Cortex of kidney (tissue), 1 donor: Measurements from ENCODE around the gene MORF4L2.
"Not testable (repeated sequence)": the region's sequence is repeated elsewhere in the genome, so short reads cannot be mapped to it uniquely, and the experiment has no call there.

Source experiments
- DNase-seq: peaks from one replicate; lab custom pipeline; 2025; lab: John Stamatoyannopoulos, UW

MORF4L2 gene

DNA sequence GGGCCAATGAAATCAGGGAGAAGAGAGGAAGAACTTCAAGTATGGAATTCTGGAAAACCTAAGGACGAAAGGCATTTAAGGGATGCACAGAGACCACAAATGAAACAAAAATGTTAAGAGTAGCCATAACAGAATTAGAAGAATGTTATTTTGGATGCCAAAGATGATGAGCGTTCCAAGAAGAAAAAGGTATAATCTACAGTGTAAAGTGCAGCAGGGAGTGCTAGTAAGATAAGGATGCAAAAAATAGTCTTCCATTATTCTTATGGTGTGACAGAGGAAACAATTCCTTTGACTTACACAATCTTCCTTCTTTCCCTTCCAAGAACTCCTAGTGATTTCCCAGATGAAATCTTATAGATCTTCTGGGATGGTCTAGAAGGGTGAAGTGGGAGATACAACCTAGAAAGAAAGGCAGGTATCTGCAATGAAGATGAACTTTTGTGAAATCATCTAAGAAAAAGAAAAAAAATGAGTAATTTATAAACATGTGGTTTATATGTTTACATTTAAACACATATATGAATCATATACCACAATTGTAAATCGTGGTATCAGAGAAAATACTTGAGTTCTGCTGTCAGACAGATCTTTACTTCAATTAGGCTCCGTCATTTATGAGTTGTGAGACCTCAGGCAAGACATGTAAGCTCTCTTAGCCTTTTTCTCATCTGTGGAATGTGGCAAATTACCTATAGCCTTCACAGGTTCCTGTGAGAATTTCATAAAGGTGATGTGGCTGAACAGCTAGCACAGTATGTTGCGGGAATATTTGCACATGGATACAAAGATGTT, 8.1 kb downstream of the MORF4L2 start:
- DNase-seq, result no peak

- DNase-seq, result no peak
Observed at GRCh38 chrX:103674531-103675454, 11.7 kb downstream of the MORF4L2 start.

- no peak for DNase-seq
Observed at GRCh38 chrX:103669745-103670144, 16.8 kb downstream of the MORF4L2 start.

GRCh38 chrX:103666202-103667107, 20.0 kb downstream of the MORF4L2 start:
- DNase-seq, result no peak

DNA sequence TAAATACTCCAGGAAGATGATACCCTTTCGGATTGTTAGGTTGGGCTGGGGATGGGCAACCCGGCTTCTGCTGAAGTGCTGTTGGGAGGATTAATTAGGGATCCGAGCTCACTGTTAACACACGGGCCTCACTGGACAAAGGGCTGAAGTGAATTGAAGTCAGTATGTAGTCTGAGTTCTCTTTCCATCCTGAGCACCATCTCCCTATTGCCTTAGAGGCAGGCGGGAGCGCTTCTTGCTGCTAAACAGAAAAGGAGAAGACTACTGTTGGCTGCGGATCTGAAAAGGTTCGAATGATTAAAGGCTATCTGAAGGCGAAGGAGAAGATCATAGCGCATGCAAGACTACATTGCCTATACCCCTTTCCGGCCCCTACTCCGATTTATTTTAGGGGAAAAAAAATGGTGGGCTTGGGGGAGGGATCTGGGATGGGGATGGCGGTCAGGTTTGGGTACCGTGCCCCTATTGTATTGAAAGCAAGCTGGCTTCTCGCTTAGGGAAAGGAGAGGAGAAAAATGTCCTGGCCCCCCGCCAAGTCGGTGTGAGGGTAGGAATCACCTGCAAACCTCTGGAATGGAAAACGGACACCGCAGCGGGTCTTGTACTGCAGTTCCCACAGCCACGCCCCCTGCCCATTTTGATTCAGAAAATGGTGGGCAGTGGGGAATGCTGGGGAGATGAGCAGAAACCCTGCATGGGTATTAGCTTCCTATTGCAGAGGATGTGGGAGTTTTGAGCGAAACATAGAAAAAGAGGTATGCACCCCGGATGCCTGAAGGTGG, 22.3 kb downstream of the MORF4L2 start:
- no peak for DNase-seq

DNA sequence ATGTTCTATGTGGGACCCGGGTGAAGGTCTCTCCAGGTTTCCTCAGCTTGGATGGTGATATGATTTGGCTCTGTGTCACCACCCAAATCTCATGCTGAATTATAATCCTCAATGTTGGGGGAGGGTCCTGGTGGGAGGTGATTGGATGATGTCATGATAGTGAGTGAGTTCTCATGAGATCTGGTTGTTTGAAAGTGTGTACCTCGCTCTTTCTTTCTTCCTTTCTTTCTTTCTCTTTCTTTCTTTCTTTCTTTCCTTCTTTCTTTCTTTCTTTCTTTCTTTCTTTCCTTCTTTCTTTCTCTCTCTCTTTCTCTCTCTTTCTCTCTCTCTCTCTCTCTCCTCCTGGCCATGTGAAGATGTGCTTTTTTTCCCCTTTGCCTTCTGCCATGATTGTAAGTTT, 27.0 kb downstream of the MORF4L2 start:
- not testable (repeated sequence) for DNase-seq

GRCh38 chrX:103658681-103659433, 27.6 kb downstream of the MORF4L2 start:
- no peak for DNase-seq

- DNase-seq, result not testable (repeated sequence)
Observed at GRCh38 chrX:103657066-103657465, 29.4 kb downstream of the MORF4L2 start.

DNA sequence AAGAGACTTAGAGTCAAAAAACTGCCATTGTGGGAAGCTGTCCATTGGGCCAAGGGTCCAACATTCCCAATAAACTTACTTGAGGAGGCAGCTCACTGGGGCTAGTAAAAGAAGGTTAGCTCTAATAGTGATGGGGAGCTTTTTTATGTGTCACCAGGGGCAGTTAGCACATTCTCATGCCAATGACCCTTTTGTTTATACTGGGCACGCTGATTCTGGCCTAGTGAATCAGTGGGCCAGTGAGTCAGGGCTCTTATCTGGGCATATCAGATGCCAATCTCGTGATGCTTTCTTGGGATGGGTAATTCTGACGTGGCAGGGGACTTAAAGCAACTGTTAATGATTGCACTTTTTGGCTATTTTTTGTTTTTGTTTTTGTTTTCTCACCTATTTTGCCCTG, 29.9 kb downstream of the MORF4L2 start:
- no peak for DNase-seq

DNA sequence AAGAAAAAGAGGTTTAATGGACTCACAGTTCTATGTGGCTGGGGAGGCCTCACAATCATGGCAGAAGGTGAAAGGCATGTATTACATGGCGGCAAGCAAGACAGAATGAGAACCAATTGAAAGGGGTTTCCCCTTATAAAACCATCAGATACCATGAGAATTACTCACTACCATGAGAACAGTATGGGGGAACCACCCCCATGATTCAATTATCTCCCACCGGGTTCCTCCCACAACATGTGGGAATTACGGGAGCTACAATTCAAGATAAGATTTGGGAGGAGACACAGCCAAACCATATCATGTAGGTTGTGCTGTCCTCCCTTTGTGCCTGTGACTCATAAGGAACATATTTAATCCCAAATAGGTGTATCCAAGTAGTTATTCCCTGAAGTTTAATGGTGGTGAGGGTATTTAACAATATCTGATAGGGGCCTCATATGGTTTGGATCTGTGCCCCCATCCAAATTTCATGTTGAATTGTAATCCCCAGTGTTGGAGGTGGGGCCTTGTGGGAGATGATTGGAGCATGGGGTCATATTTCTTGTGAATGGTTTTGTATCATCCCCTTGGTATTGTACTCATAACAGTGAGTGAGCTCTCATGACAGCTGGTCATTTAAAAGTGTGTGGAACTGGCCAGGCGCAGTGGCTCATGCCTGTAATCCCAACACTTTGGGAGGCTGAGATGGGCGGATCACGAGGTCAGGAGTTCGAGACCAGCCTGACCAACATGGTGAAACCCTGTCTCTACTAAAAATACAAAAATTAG, 31.1 kb downstream of the MORF4L2 start:
- DNase-seq, result not testable (repeated sequence)

DNA sequence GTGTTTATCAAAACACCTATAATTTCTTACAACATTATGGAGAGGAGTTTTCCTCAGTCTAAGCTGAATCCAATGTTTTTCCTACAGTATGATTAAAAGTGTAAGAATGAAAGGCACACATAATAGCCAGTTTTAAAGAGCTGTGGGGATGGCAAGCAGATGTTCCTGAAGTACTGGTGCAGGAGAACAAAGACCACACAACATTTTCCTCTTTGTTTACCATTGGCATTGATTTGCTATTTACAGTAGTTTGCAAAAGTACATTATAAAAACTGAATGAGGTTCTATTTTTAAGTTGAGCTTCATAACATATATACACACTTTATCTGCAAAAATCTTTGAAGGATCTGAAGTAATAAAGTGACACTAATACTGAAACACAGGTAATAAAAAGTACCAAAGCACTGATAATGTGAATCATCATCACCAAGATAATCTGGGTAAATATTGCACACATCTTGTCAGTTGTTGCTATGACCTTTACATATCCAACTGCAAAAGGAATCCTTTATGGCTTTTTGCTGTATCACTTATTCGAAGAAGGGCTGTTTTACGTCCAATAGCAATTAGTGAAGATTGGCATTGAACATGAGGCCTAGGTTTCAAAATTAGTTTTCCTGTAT, 35.2 kb downstream of the MORF4L2 start:
- no peak for DNase-seq

DNA sequence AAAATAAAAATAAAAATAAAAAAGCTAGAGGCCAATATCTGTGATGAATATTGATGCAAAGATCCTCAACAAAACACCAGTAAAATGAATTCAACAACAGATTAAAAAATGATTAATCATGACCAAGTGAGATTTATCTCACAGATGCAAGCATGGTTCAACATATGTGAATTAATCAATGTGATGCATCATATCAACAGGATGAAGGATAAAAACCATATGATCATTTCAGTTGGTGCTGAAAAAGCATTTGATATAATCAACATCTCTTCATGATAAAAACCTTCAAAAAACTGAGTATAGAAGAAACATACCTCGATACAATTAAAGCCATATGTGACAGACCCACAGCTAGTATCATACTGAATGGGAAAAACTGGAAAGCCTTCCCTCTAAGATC, 38.9 kb downstream of the MORF4L2 start:
- DNase-seq, result no peak

DNA sequence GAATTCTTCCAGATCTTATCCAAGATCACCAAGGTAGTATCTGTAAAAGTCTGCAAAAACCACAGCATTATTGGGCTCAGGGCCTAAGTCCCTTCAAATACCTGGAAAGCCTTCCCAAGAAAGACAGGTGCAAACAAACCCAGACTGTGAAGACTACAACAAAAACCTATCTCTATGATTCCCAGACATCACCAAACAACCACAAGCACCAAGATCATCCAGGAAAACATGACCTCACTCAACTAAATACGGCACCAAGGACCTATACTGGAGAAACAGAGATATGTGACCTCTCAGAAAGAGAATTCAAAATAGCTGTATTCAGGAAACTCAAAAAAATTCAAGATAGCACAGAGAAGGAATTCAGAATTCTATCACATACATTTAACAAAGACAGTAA, 42.4 kb downstream of the MORF4L2 start:
- DNase-seq, result no peak

DNA sequence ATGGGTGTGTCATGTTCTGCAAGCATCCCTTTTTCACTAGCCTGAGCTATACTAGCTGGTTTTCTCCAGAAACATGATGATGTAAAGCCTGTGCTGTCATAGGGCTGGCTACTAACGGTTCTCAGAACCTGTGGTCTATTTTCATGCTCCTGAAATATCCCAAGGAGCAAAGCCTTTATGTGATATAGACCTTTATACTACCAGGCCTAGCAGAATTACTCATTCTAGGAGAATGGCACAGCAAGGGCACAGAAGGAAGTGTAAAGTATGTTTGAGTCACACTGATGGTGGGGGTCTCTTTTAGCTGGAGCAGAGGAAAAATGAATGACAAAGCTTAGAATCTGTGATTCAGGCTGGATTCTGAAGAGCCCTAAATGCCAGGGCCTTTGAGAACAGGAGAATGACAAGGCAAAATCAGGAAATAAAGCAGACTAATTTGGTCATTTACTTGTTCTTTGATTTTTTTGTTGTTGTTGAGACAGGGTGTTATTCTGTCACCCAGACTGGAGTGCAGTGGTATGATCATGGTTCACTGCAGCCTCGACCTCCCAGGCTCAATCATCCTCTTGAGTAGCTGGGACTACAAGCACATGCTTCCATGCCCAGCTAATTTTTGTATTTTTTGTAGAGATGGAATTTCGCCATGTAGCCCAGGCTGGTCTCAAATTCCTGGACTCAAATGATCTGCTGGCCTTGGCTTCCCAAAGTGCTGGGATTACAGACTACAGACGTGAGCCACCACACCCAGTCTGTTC, 45.9 kb downstream of the MORF4L2 start:
- DNase-seq, result no peak

DNA sequence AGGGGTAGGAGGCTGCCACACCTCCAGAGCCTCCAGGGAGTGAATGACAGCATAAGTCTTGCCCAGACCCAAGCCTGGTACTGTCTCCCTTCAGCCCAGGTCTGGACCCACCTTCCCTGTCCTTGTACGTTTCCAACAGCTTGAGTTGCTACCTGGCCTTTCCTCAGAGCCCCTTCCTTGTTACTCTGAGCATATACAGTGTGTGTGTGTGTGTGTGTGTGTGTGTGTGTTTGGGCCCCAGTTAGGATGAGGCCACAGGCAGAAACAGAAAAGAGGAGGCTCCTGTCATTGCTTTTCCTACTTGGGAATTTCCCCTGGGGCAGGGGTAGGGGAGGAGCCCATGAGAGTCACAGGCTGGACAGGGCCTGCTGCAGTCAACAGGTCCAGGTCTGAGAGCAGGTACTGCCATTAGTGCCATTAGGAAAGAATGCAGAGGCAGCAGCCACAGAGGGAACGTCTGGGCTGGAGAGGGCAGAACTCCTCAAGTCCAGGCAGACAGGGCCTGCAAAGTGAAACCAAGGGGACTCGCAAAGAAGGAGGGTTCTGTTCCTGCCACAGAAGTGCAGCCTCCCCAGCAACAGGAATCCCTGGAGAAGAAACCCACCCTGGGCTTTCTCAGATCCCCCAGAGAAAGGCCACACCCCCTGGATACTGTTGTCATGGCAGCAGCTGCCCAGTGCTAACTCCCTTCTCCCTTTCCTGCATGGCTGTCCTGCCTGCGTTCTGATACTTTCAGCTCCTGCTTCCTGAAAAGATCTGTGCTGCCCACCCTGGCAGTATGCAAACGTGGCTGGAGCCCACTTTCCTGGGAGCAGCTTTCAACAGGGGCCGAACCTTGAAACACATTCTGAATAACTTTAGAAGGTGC, 47.8 kb downstream of the MORF4L2 start:
- not testable (repeated sequence) for DNase-seq

DNA sequence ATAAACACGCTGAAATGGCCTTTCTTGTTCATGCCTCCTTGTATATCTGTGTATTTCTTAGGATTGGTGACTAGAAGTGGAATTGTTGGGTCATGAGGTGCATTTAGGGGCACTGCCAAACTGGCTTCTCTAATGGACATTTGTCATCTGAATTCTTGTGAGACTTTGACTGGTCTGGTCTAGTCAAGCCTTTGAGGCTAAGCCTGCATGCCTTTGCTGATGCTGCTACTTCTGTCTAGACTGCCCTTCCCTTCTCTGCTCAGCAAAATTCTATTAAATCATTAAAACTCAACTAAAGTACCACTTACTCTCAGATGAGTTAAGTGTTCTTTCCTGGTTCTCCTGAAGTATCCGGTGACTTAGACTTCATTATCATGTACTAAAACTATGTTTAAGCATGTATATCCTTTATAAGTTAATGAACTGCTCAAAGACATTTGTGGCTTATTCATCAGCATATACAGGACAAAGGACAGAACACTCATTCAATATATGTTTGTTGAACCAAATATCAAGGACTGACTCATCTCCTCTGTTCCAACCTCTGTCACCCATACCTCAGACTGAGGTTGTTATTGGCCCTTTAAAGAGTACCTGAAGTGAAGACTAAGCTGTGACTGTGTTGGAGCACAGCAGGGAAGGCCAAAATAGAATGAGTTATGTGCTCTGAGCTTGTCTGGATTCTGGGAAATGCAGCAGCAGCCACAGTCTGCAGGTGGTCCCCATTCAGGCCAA, 48.7 kb downstream of the MORF4L2 start:
- DNase-seq, result no peak

GRCh38 chrX:103635436-103635835, 51.1 kb downstream of the MORF4L2 start:
- no peak for DNase-seq
